NCI-H146 treated with DMSO at 0.1 percent for 48 hours (cell line): Measurements from ENCODE around the gene IFI30.
A peak's percentile ranks its signal among the peaks of the same experiment; 100 is the strongest.

Experiments
- DNase-seq: peaks from one replicate; lab custom pipeline; 2025; ENCODE audit not compliant: unreplicated experiment; lab: John Stamatoyannopoulos, UW

Gene IFI30

GRCh38 chr19:18224525-18225354 is 51.1 kb downstream of the IFI30 start:
- peak; percentile 97 for DNase-seq

DNA sequence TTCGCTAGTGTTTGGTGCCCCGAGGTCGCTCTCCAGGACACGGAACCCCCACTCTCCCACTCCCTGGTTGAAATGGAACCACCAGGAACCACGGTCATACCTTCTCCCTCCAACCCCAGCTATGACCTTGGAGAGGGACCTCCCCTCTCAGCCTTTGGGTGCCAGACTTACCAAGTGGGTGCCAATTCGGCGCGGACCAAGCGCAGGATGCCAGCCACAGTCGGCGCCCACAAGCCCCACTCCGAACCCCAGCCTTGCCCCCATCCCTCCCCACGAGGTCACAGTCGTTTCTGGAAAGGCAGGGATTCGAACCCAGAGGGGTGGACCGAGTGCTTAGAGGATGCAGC is 51.7 kb downstream of the IFI30 start:
- no peak for DNase-seq

- DNase-seq: no peak
Measured at GRCh38 chr19:18225702-18226468, 52.3 kb downstream of the IFI30 start, which contains the start of gene PDE4C. Gene PDE4C, minus strand, starts transcription at chr19:18226438. Its CDS starts 23 bp downstream, at chr19:18226415.

- DNase-seq: no peak
Measured at GRCh38 chr19:18226956-18227780, 53.6 kb downstream of the IFI30 start.
